SJSA1 (cell line): ENCODE measurements around the gene GABRB3. TPM values are rescaled to one million over a fixed set of nuclear protein-coding genes. Genes with fewer than 3 reads are reported as not detected.

Experiments
- DNase-seq, 2 experiments: peaks; one replicate each; pipeline ENCODE4 v3.0.0-alpha.2; 2015 to 2020; ENCODE audit warnings: low spot score in 2 of 2, low read depth in 1 of 2
- H3K27ac ChIP-seq: fragments of 250-450 bp; sonication (Bioruptor Pico); 2 replicates; pipeline ENCODE4 v1.5.1; 2020; ENCODE audit warnings: mild to moderate bottlenecking, moderate library complexity
- H3K27me3 ChIP-seq: fragments of 250-450 bp; sonication (Bioruptor Pico); replicated peaks from 2 replicates; pipeline ENCODE4 v1.5.1; 2020; ENCODE audit warnings: mild to moderate bottlenecking, moderate library complexity
- H3K36me3 ChIP-seq: fragments of 250-450 bp; sonication (Bioruptor Pico); 2 replicates; pipeline ENCODE4 v1.5.1; 2020; ENCODE audit warnings: mild to moderate bottlenecking
- H3K4me1 ChIP-seq: fragments of 250-450 bp; sonication (Bioruptor Pico); replicated peaks from 2 replicates; pipeline ENCODE4 v1.6.1; 2021; ENCODE audit warnings: mild to moderate bottlenecking
- H3K4me3 ChIP-seq: fragments of 250-450 bp; sonication (Bioruptor Pico); 2 replicates; pipeline ENCODE4 v1.5.1; 2020; ENCODE audit warnings: mild to moderate bottlenecking
- H3K9me3 ChIP-seq: fragments of 250-450 bp; sonication (Bioruptor Pico); replicated peaks from 2 replicates; pipeline ENCODE4 v1.5.1; 2020; ENCODE audit warnings: mild to moderate bottlenecking
- total RNA-seq: library from RNA; depleted of rRNA; stranded (reverse); fragments of >200 nt; shearing (Covaris generic); gene quantifications from 2 replicates; pipeline ENCODE4 v1.2.3, GENCODE V29; 2014

Gene GABRB3
- total RNA-seq, 1 experiment from 2014 or later: not detected

DNA sequence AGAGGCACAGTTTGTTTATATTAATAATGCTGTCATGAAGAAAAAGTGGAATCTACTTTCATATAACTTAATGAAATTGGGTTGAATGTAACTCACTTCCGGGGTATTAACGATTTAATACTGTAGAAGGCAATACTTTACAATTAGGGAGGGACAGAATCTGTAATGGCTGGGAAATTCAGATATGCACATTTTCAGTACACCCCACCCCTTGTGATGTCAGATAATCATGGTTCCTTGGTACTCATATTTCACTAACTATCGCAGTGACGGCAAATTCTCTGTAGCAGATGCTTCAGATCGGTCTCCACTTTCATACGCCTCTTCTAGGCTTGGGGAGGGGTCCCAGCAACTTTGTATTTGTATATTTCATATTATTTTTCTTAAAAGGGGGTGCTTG, 207.3 kb downstream of the GABRB3 start:
- Histone ChIP-seq H3K27me3 (no peaks in the 10 kb centered on the region), H3K9me3 (peaks cover 18% of the 10 kb centered on the region), H3K36me3 (no peaks in the 10 kb centered on the region), H3K4me3 (no peak overlapping the region), H3K27ac (no peak overlapping the region), H3K4me1 (no peaks in the 10 kb centered on the region)
- DNase-seq: no peak

DNA sequence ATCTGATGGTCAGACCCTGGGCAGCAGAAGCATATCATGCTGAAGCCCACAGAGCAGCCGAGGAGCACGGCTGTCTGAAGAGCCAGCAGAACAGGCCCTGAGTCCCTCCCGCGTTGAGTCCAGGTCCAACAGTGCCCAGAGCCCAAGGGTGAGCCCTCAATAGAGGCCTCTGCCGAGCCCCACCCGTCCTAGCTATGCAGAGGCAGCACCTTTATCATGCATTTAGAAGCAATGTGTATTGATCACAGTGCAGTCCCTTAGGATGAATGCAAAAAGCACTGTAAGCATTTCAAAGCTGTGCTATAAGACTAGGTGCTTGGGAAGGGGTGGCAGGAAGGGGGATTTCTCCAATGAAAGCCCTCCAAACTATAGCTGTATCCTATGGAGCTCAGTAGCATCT, 208.5 kb downstream of the GABRB3 start:
- no peaks in the 10 kb centered on the region for H3K4me1 ChIP-seq
- H3K9me3 ChIP-seq: peaks cover 18% of the 10 kb centered on the region; the same call in 1 of the 2 replicates
- no peak overlapping the region for H3K4me3 ChIP-seq
- no peaks in the 10 kb centered on the region for H3K27me3 ChIP-seq
- no peak overlapping the region for H3K27ac ChIP-seq
- no peaks in the 10 kb centered on the region for H3K36me3 ChIP-seq
- DNase-seq: no peak

DNA sequence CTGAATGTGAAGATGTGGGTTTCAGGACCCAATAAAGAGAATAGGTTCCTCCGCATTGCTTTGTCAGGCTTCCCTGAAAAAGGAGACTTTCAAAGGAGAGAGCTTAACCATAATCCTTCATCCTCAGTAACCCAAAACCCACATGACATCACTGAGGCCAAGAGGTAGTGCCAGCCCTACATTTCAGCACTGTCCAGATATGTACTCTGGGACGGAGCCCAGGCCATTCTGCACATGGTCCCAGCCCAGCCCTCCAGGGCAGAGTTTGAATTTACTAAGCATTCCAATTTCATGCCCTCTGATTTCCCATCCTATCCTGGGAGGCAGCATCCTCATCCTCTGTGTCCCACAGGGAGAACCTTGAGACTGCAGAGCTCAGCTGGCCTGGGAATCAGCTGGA, 210.5 kb downstream of the GABRB3 start:
- H3K9me3 ChIP-seq: peaks cover 18% of the 10 kb centered on the region; the same call in 1 of the 2 replicates
- no peaks in the 10 kb centered on the region for H3K36me3 ChIP-seq
- DNase-seq: no peak
- no peak overlapping the region for H3K27ac ChIP-seq
- no peaks in the 10 kb centered on the region for H3K4me1 ChIP-seq
- no peaks in the 10 kb centered on the region for H3K27me3 ChIP-seq
- no peak overlapping the region for H3K4me3 ChIP-seq

DNA sequence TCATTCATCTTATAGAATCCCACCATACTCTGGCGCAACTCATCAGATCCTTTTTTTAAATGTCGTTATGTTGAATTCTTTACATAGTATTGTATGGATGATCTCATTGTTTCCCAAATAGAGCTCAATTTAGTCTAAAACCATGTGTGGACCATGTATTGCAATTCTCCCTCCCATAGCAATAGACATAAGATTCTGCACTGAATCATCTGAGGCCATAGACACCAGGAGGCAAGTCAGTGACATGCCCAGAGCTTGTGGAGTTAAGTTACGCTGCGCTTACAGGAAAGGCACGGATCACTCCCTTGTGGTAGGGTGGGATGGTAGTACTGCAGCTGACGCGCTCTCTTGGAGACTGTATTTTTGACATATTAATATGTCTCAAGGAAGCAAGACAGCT, 211.0 kb downstream of the GABRB3 start:
- H3K4me1 ChIP-seq: no peaks in the 10 kb centered on the region
- no peaks in the 10 kb centered on the region for H3K36me3 ChIP-seq
- H3K27me3 ChIP-seq: no peaks in the 10 kb centered on the region
- no peak for DNase-seq
- peaks cover 21% of the 10 kb centered on the region; the same call in 1 of the 2 replicates for H3K9me3 ChIP-seq
- no peak overlapping the region for H3K4me3 ChIP-seq
- no peak overlapping the region for H3K27ac ChIP-seq

DNA sequence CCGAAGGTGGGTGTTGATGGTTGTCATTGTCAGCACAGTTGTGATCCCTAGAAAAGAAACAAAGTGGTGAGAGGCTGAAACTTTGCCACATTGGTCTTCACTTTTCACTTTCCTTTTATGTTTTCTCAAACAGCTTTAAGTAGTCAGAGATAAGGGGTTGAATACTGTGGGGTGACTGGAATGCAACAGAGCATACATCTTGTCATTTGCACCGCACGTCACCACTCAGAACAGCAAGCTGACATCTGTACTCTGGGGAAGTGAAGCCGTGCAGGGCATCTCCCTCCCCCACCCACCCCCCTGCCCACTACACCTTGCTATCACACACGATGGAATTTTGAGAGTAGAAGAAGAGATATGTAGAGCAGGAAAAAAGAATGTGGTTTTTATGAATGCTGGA, 211.7 kb downstream of the GABRB3 start:
- Histone ChIP-seq H3K4me1 (no peaks in the 10 kb centered on the region), H3K27ac (no peak overlapping the region), H3K27me3 (no peaks in the 10 kb centered on the region), H3K36me3 (no peaks in the 10 kb centered on the region), H3K9me3 (peaks cover 21% of the 10 kb centered on the region; the same call in 1 of the 2 replicates), H3K4me3 (no peak overlapping the region)
- DNase-seq: no peak

DNA sequence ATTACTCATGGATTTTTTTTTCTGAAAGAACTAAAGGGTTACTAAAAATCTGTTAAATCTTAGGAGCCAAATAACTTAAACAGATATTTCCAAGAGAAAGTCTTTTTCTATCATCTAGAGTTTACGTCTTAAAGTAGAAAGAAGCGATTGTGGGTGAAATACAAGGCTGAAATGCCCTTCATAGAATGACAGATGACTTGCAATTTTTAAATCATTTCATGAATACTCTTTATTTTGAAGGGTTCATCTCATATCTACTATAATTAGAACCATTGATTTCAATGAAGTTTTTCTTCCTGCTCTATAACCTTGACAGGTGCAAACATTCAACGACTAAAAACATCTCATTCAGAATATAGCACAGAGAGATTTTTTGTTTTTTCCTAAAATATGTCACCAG, 217.0 kb downstream of the GABRB3 start:
- Histone ChIP-seq H3K4me1 (no peaks in the 10 kb centered on the region), H3K9me3 (peaks cover 2% of the 10 kb centered on the region; the same call in 1 of the 2 replicates), H3K27me3 (no peaks in the 10 kb centered on the region), H3K4me3 (no peak overlapping the region), H3K36me3 (no peaks in the 10 kb centered on the region), H3K27ac (no peak overlapping the region)
- DNase-seq: no peak

DNA sequence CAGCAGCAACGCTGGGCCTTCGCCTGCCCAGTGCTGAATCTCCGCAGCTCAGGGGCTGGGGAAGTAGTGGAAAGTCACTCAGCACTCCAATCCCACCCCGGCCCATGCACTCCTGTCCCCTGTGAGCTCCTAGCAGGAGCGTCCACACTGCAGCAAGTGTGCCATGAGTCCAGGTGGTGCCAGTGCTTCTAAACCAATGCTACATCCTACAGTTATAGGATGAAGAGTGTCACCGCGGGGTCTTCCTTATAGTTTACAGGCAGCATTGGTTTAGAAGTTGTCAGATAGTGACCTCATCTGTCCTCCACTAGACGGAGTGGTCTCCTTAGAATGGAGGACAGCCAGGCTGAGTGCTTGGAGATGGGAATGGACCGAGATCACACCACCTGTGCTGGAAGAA, 221.4 kb downstream of the GABRB3 start:
- H3K4me3 ChIP-seq: no peak overlapping the region
- no peak overlapping the region for H3K27ac ChIP-seq
- H3K9me3 ChIP-seq: no peaks in the 10 kb centered on the region
- H3K27me3 ChIP-seq: no peaks in the 10 kb centered on the region
- no peak for DNase-seq
- no peaks in the 10 kb centered on the region for H3K36me3 ChIP-seq
- no peaks in the 10 kb centered on the region for H3K4me1 ChIP-seq

DNA sequence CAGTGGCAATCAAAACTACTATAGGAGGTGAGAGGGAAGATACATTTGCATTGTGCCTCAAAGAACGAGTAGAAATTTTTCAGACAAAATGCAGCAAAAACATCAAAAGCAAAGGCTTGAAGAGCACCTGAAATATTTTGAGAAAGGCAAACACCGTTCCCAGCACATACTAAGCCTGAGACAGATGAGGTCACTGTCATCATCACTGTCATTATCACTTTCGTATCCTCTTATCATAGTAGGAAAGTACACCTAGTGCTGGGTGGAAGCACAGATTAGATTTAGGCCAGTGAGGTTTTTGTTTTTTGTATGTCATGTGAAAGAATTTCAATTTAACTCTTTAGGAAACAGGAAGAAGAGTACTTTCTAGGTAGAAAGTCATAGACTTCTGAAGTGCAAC, 222.0 kb downstream of the GABRB3 start:
- Histone ChIP-seq H3K9me3 (no peaks in the 10 kb centered on the region), H3K27ac (no peak overlapping the region), H3K36me3 (no peaks in the 10 kb centered on the region), H3K4me1 (no peaks in the 10 kb centered on the region), H3K4me3 (no peak overlapping the region), H3K27me3 (no peaks in the 10 kb centered on the region)
- no peak for DNase-seq

DNA sequence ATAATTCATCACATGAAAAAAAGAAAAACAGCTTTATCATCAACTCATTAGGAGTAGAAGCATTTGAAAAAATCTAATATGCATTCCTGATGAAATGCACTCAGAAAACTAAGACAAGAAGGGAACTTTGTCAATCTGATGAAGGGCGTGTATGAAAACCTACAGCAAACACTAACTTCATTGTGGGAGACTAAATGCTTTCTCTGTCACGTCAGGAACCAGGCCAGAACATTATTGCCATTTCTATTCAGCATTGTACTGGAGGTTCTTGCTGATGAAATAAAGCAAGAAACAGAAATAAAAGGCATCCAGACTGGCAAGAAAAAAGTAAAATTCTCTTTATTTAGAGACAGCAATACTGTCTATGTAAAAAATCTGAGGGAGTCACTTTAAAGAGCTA, 235.2 kb downstream of the GABRB3 start:
- H3K4me1 ChIP-seq: no peaks in the 10 kb centered on the region
- H3K9me3 ChIP-seq: no peaks in the 10 kb centered on the region
- H3K27ac ChIP-seq: no peak overlapping the region
- no peak for DNase-seq
- H3K4me3 ChIP-seq: no peak overlapping the region
- H3K27me3 ChIP-seq: no peaks in the 10 kb centered on the region
- H3K36me3 ChIP-seq: no peaks in the 10 kb centered on the region

DNA sequence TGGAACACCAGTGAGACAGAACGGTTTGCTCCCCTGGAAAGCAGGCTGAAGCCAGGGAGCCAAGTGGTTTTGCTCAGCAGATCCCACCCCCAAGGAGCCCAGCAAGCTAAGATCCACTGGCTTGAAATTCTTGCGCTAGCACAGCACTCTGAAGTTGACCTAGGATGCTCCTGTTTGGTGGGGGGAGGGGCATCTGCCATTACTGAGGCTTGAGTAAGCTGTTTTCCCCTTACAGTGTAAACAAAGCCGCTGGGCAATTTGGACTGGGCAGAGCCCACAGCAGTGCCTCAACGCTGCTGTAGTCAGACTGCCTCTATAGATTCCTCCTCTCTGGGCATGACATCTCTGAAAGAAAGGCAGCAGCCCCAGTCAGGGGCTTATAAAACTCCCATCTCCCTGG, 241.4 kb downstream of the GABRB3 start:
- Histone ChIP-seq H3K9me3 (peaks cover 4% of the 10 kb centered on the region), H3K27me3 (no peaks in the 10 kb centered on the region), H3K4me1 (no peaks in the 10 kb centered on the region), H3K4me3 (no peak overlapping the region), H3K27ac (no peak overlapping the region), H3K36me3 (no peaks in the 10 kb centered on the region)
- DNase-seq: no peak

DNA sequence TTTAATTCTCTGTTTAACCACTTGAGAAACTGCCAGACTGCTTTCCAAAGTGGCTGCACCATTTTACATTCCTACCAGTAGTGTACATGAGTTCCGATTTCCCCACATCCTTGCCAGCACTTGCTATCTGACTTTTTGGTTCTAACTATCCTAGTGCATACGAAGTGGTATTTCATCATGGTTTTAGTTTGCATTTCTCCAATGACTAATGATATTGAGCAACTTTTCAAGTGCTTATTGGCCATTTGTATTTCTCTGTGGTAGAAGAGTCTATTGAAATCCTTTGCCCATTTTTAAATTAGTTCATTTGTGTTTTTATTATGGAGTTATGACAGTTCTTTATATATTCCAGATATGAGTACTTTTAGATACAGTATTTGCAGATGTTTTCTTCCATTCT, 247.8 kb downstream of the GABRB3 start:
- Histone ChIP-seq H3K27me3 (no peaks in the 10 kb centered on the region), H3K36me3 (no peaks in the 10 kb centered on the region), H3K4me1 (no peaks in the 10 kb centered on the region), H3K4me3 (no peak overlapping the region), H3K27ac (no peak overlapping the region), H3K9me3 (peaks cover 4% of the 10 kb centered on the region)
- DNase-seq: no peak

DNA sequence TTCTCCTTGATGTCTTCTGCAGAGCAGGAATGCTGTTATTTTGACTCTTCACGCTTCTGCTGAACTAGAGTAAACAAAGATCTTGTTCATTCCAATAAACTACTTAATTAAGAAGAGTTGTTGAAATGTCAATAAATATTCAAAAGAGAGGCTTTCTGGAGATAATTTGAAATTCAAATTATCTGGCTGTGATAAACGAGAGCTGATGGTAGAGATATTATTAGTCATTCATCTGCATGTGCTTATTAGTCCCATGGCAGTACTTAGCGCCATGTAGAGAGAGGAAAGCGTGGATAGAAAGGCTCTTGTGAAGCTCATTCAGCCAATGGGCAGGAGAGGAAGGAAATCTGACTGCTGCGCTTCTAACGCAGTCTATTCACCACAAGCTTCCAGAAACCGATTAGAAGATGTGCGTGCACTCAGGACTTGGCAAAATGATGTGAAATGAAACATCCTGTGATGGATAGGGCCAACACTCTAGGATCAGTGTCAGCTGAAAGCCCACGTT, 251.1 kb downstream of the GABRB3 start:
- H3K27ac ChIP-seq: no peak overlapping the region

DNA sequence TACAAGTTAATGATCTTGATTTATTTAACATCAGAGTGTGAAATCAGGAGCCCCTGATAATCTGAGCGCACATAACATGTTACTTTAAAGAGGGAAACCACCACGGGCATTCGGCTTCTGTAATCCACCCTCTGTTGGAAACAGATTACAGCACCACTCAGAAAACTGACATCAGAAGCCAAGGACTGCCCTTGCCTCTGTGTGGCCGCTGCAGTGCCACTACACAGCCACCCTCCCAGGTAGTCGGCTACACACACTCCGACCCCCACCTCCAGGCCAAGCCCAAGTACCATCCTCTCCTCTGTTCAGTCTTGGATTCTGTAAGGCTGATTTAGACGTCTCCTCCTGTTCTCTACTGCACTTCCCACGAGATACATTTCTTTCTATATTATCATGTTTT, 251.7 kb downstream of the GABRB3 start:
- Histone ChIP-seq H3K27me3 (no peaks in the 10 kb centered on the region), H3K9me3 (no peaks in the 10 kb centered on the region; the same call in 1 of the 2 replicates), H3K27ac (no peak overlapping the region), H3K4me1 (no peaks in the 10 kb centered on the region), H3K36me3 (no peaks in the 10 kb centered on the region), H3K4me3 (no peak overlapping the region)
- no peak for DNase-seq

More for the DNA sequence above, 251.1 kb downstream of the GABRB3 start:
- DNase-seq: no peak
- no peaks in the 10 kb centered on the region for H3K27me3 ChIP-seq
- no peaks in the 10 kb centered on the region for H3K36me3 ChIP-seq
- no peaks in the 10 kb centered on the region for H3K4me1 ChIP-seq
- H3K9me3 ChIP-seq: no peaks in the 10 kb centered on the region; the same call in 1 of the 2 replicates
- H3K4me3 ChIP-seq: no peak overlapping the region

DNA sequence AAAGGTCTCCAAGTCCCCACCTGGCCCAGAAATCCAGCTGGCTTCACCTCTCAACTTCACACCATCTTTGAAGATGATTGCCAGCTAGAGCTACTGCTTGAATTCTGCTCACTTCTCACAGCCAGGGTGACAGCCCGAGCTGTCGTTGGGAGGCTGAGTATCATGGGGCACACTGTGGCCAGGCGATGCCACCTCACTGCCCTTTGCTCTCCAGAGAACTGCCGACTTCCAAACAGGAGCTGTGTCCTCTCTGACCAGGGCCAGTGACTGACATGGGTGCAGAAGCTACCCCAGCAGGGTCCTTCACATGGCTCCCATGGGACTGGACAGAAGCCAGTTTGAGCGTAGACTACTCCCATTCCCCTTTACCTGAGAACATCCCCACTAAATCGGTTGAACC, 254.0 kb downstream of the GABRB3 start:
- H3K27ac ChIP-seq: no peak overlapping the region

More for the DNA sequence above, 254.0 kb downstream of the GABRB3 start:
- no peaks in the 10 kb centered on the region for H3K4me1 ChIP-seq
- peaks cover 3% of the 10 kb centered on the region; the same call in 1 of the 2 replicates for H3K9me3 ChIP-seq
- H3K27me3 ChIP-seq: no peaks in the 10 kb centered on the region
- DNase-seq: no peak
- H3K36me3 ChIP-seq: no peaks in the 10 kb centered on the region
- H3K4me3 ChIP-seq: no peak overlapping the region
